Hematopoietic multipotent progenitor cell treated with erythropoietin and hydrocortisone succinate and interleukin-3 and kit ligand, for 8 days (in vitro differentiated cells): Measurements from ENCODE around the gene SHROOM3.
A peak's percentile ranks its signal among the peaks of the same experiment; 100 is the strongest.
"Not testable (repeated sequence)": the region's sequence is repeated elsewhere in the genome, so short reads cannot be mapped to it uniquely, and the experiment has no call there.

Source experiments
- DNase-seq: peaks from one replicate; pipeline ENCODE4 v3.0.0-alpha.2; 2015

The SHROOM3 gene

GRCh38 chr4:76597423-76597979 is 162.5 kb downstream of the SHROOM3 start:
- DNase-seq, result no peak

GRCh38 chr4:76600447-76600846 is 165.4 kb downstream of the SHROOM3 start:
- DNase-seq, result no peak

- DNase-seq, result peak; percentile 54
Observed at GRCh38 chr4:76601791-76602190, 166.8 kb downstream of the SHROOM3 start.

GRCh38 chr4:76605099-76605563 is 170.1 kb downstream of the SHROOM3 start:
- no peak for DNase-seq

GRCh38 chr4:76606645-76607265 is 171.7 kb downstream of the SHROOM3 start:
- no peak for DNase-seq

- no peak for DNase-seq
Observed at GRCh38 chr4:76607266-76607799, 172.3 kb downstream of the SHROOM3 start.

- no peak for DNase-seq
Observed at GRCh38 chr4:76607846-76608245, 172.8 kb downstream of the SHROOM3 start.

- not testable (repeated sequence) for DNase-seq
Observed at GRCh38 chr4:76608549-76608948, 173.5 kb downstream of the SHROOM3 start.

- no peak for DNase-seq
Observed at GRCh38 chr4:76610751-76611547, 175.9 kb downstream of the SHROOM3 start.

- no peak for DNase-seq
Observed at GRCh38 chr4:76611616-76612207, 176.7 kb downstream of the SHROOM3 start.

GRCh38 chr4:76614589-76614988 is 179.6 kb downstream of the SHROOM3 start:
- no peak for DNase-seq

GRCh38 chr4:76615999-76616398 is 181.0 kb downstream of the SHROOM3 start:
- DNase-seq, result no peak

GRCh38 chr4:76616526-76616925 is 181.5 kb downstream of the SHROOM3 start:
- no peak for DNase-seq

GRCh38 chr4:76620723-76621468 is 185.9 kb downstream of the SHROOM3 start:
- no peak for DNase-seq

- DNase-seq, result no peak
Observed at GRCh38 chr4:76622126-76622525, 187.1 kb downstream of the SHROOM3 start.

GRCh38 chr4:76622717-76623116 is 187.7 kb downstream of the SHROOM3 start:
- no peak for DNase-seq

- no peak for DNase-seq
Observed at GRCh38 chr4:76623217-76624045, 188.4 kb downstream of the SHROOM3 start.

- no peak for DNase-seq
Observed at GRCh38 chr4:76624241-76624681, 189.2 kb downstream of the SHROOM3 start.

- DNase-seq, result no peak
Observed at GRCh38 chr4:76624931-76625715, 190.1 kb downstream of the SHROOM3 start.

- DNase-seq, result no peak
Observed at GRCh38 chr4:76626686-76627465, 191.8 kb downstream of the SHROOM3 start.
